Measurements from ENCODE around the gene VPS35.

- no peak for TF ChIP-seq POLR2A (IDR thresholded peaks at IDR 0.05)
- TF ChIP-seq CTCF (IDR thresholded peaks at IDR 0.05): no peak
Measured at GRCh38 chr16:46711106-46712058, 22.4 kb upstream of the VPS35 start.

Measured in ovary (tissue), 3 donors.